Measurements from ENCODE around the gene ARHGAP5.
"Not testable (repeated sequence)": the region's sequence is repeated elsewhere in the genome, so short reads cannot be mapped to it uniquely, and the experiment has no call there.

The ARHGAP5 gene

DNA sequence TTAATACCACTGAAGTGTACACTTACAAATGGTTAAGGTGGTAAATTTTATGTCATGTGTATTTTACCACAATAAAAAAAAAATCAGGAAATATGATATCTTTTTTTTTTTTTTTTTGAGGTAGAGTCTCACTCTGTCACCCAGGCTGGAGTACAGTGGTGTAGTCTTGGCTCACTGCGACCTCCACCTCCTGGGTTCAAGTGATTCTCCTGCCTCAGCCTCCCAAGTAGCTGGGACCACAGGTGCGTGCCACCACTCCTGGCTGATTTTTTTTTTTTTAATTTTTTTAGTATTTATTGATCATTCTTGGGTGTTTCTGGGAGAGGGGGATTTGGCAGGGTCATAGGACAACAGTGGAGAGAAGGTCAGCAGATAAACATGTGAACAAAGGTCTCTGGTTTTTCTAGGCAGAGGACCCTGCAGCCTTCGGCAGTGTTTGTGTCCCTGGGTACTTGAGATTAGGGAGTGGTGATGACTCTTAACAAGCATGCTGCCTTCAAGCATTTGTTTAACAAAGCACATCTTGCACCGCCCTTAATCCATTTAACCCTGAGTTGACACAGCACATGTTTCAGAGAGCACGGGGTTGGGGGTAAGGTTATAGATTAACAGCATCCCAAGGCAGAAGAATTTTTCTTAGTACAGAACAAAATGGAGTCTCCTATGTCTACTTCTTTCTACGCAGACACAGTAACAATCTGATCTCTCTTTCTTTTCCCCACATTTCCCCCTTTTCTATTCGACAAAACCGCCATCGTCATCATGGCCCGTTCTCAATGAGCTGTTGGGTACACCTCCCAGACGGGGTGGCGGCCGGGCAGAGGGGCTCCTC is 50.0 kb downstream of the ARHGAP5 start:
- DNase-seq = not testable (repeated sequence)

DNA sequence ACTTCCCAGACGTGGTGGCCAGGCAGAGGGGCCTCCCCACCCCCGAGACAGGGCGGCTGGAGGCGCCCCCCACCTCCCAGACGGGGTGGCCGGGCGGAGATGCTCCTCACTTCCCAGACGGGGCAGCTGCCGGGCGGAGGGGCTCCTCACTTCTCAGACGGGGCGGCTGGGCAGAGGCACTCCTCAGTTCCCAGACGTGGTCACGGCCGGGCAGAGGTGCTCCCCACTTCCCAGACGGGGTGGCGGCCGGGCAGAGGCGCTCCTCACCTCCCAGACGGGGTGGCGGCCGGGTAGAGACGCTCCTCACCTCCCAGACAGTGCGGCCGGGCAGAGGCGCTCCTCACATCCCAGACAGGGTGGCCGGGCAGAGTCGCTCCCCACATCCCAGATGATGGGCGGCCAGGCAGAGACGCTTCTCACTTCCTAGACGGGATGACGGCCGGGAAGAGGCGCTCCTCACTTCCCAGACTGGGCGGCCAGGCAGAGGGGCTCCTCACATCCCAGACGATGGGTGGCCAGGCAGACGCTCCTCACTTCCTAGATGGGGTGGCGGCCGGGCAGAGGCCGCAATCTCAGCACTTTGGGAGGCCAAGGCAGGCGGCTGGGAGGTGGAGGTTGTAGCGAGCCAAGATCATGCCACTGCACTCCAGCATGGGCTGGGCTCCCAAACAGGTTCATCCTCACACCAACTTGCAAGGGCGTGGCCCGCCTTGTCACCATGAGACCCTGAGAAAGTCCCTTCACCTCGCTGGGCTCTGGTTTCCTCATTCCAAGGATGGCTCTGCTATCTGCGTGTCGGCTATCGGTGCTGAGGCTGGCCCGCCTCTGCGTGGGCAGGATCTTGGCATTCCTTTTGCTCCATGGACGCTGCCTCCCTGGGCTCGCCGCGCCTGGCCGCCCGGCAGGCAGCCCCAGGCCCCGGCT is 50.9 kb downstream of the ARHGAP5 start:
- not testable (repeated sequence) for DNase-seq

DNA sequence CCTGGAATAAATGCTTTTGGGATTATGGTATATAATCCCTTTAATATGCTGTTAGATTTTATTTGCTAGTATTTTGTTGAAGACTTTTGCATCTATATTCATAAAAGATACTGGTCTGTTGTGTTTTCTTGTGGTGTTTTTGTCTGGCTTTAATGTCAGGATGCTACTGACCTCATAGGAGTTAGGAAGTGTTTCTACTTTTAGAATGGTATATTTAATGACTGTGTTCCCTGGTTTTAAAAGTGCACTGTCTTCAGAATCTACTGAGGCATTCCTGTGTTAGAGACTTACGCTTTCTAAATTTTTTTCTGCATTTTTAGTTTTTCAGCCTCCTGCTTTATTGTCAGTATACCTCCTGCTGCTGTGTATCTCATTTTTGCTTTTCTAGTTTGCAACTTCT is 51.6 kb downstream of the ARHGAP5 start:
- DNase-seq = no peak

DNA sequence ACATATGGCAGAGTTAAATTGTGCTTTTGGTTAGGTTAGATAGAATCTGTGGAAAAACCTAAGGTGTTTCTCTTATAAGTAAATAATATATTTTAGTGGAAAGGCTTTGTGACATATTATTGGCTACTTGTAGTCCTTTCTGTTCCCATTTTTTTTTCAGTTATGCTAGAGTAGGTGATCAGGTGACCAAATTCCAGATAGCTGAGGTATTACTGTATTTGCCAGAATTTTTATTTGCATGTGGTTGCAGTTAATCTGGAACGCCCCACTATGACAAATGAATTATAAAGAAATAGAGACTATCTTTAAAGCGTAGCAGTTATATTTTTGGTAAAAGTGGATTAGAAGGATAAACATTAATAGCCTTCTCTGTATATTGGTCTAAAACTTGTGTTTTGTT is 52.0 kb downstream of the ARHGAP5 start:
- DNase-seq = no peak

DNA sequence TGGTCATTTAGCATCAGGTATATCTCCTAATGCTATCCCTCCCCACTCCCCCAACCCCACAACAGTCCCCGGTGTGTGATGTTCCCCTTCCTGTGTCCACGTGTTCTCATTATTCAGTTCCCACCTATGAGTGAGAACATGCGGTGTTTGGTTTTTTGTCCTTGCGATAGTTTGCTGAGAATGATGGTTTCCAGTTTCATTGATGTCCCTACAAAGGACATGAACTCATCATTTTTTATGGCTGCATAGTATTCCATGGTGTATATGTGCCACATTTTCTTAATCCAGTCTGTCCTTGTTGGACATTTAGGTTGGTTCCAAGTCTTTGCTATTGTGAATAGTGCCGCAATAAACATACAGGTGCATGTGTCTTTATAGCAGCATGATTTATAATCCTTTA is 54.6 kb downstream of the ARHGAP5 start:
- DNase-seq = not testable (repeated sequence)

DNA sequence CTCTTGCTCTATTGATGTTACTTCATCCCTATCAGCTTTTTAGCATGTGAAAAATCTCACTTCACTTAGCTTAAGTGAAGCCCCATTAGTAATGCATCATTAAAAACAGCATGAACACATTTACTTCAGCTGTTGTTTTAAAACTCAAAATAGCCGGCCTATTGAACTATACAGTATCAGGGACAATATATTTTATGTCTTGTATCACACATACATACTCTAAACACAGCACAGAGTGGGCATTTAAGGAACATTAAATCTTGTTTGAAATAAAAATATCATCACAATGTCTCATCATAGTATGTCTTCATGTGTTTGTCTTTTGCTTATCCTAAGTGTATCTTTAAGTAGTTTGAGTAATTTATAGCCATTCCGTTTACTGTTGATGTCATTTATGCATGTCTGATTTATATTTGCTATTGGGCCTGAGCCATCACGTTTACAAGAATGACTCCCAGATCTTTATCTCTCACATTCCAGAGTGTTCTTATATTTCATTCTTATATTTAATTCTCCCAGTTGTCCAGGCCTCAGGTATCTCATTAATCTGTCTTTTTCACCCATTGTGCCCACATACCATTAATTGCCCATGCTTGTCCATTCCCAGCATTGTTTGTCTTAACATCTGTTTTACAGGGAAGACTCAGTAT is 57.5 kb downstream of the ARHGAP5 start:
- no peak for DNase-seq

DNA sequence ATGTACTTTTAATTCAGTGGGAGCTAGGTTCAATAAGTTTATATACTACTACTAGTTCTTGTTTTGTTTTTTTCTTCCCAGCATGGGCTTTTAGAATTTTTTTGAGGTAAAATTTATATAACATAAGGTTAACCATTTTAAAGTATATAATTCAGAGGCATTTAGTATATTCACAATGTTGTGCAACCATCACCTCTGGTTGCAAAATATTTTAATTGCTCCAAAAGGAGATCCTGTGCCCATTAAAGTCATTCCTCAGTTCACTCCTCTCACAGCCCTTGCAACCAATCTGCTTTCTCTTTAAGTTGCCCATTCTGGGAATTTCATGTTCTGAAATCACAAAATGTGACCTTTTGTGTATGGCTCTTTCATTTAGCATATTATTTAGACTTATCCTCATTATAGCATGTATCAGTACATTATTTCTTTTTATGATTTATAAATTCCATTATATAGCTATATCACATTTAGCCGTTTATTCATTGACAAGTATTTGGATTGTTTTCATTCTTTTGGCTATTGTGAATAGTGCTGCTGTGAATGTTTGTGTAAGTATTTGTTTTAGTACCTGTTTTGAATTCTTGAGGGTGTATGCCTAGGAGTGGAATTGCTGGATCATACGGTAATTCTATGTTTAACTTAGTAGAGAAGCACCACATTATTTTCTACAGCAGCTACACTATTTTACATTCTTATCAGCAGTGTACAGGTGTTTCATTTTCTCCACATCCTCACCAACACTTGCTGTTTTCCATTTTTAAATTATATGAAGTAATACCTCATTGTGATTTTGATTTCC is 59.1 kb downstream of the ARHGAP5 start:
- no peak for DNase-seq

DNA sequence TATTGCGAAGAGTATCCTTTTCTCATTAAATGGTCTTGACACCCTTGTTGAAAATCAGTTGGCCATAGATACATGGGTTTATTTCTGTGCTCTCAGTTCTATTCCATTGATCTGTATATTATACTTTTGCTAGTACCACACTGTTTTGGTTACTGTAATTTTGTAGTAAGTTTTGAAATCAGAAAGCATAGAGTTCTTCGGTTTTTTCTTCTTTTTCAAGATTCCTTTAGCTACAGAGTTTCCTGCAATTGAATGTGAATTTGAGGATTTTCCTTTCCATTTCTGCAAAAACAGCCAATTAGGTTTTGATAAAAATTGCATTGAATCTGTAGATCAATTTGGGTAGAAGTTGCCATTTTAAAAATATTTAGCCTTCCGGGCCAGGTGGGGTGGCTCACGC is 60.2 kb downstream of the ARHGAP5 start:
- DNase-seq = no peak

DNA sequence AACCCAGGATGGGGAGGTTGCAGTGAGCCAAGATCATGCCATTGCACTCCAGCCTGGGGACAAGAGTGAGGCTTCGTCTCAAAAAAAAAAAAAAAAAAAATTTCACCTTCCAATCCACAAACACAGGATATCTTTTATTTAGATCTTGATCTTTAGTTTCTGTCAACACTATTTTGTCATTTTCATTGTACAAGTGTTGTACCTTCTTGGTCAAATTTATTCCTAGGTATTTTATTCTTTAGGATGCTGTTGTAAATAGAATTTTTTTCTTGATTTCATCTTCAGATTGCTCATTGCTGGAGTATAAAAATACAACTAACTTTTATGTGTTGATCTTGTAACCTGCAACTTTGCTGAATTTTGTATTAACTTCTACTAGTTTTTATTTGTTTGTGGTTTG is 60.8 kb downstream of the ARHGAP5 start:
- DNase-seq = no peak

DNA sequence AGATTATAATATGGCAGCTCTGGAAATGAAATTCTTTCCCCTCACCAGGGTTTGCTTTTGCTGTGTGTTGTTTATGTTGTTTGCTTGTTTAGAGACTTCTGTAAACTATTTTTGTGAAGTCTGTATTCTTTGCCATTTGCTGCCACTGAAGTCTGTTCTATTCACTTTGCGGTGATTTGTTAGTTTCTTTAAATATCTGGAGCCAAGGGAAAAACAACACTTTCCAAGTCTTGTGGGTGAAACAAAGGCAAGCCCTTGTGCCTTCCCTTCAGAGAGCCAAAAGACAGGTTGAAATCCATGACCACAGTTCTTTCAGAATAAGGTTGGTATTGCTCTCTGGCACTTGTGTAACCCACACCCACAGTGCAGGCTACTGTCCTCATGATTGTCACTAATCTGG is 65.2 kb downstream of the ARHGAP5 start:
- DNase-seq = no peak

DNA sequence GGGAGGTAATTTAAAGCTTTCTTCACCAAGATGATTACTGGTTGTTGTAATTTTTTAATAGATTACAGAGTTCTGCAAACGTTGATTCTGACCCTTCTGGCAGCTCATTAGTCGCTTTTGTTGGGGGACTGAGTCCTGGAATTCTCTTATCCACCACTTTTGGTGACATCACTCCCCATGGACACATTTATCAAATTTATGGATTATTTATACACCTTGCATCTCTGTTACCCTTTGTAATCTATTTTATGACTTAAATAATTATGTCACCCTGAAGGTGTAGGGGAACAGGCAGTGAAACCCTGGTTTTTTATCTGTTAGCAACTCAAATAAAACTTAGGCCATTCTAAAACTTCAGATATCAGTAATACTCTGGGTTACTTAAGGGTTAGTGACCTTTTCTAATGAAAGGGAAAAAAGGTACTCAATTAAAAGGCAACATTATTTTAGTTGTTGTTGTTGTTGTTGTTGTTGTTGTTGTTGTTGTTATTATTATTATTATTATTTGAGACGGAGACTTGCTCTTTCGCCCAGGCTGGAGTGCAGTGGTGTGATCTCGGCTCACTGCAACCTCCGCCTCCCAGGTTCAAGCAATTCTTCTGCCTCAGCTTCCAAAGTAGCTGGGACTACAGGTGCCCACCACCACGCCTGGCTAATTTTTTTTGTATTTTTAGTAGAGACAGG is 65.8 kb downstream of the ARHGAP5 start:
- no peak for DNase-seq

DNA sequence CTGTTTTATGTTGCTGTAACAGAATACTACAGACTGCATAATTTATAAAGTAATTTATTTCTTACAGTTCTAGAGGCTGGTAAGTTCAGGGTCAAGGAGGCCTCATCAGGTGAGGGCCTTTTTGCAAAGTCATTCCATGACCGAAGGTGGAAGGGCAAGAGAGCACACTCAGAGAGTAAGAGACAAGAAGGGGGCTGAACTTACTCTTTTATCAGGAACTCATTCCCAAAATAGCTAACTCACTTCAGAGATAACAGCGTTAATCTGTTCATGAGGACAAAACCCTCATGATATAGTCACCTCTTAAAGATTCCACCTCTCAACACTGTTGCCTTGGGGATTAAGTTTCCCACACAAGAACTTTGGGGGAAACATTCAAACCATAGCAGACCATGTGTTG is 73.3 kb downstream of the ARHGAP5 start:
- DNase-seq = no peak

DNA sequence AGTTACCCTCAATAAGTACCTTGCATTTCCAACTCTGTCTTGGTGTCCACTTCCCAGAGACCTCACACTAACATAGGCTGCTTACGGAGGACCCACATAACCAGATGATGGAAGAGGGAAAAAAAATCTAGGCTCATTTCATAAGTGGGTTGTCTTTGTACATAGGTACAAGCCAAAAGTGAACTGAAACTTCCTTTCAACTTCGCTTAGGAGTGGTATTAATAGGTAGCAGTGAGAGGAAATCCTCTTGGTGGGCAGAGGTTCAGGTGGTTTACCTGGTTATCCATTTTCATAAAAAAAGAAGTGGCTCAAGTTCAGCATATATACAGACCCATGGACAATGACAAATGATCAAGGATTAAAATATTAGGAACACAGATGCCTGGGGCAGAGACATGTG is 88.9 kb downstream of the ARHGAP5 start:
- no peak for DNase-seq

DNA sequence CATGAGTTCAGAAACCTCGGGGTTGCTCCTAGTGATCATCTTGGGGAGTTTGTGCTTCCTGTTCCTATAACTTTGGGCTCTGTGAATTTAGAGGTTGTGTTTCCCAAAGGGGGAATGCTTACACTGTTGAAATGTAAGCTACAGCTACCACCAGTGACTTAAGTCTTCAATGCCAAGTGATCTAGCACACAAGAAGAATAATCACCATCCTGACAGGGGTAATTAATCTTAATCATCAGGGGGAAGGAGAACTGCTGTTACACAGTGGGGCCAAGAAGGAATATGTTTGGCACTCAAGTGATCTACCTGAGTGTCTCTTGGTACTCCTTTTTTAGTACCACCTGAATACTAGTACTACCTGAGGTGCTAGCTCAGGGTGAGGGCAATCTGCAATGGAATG is 89.8 kb downstream of the ARHGAP5 start:
- no peak for DNase-seq

DNA sequence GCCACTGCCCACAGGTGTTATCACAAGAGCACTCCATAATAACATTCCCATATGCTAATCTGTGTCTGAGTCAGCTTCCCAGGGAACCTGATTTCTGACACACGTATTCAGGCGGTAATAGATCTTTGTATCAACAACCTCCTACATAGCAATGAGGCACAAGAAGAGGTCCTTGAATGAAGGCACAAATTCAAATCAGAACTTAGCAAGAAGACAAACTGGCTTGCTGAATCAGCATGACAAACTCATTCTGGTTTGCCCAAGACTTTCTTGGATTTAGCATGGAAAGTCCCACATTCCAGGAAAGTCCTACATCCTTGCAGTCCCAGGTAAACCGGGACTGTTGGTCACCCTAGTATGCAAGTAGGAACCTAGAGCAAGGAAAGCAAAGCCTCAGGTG is 90.8 kb downstream of the ARHGAP5 start:
- no peak for DNase-seq

DNA sequence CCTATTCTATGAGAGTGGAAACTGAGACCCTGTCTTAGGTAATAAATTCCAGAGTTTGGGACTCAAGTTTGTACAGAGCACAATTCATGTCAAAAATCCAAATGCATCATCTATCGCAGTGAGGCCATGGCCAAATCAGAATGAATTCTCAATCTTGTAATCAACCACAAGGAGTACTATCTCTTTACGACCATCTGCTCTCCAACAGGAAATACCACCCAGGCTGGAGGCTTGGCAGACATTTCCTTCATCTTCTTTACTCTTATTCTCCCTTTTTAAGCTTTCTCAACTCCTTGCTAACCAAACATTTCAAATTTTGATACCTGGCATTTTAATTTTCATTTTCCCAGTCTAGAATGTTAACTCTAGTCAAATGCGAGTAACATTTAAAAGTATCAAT is 92.1 kb downstream of the ARHGAP5 start:
- no peak for DNase-seq

DNA sequence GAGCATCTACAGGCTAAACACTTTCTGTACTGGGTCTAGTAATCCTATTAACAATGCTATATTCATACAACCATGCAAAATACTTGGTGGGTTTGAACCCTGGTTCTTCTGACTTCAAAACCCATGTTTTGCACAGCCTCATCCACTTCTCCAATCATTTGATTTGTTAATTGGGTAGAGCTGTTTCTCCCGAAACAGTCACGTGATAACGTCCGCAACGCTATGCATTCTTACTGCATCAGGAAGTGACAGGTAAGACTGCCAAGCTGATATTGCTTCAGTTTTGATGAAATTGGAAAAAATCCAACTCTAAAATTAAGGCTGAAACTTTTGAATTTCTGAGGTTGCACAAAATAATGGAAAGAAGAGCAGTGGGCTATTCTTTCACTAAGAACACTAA is 94.4 kb downstream of the ARHGAP5 start:
- no peak for DNase-seq

DNA sequence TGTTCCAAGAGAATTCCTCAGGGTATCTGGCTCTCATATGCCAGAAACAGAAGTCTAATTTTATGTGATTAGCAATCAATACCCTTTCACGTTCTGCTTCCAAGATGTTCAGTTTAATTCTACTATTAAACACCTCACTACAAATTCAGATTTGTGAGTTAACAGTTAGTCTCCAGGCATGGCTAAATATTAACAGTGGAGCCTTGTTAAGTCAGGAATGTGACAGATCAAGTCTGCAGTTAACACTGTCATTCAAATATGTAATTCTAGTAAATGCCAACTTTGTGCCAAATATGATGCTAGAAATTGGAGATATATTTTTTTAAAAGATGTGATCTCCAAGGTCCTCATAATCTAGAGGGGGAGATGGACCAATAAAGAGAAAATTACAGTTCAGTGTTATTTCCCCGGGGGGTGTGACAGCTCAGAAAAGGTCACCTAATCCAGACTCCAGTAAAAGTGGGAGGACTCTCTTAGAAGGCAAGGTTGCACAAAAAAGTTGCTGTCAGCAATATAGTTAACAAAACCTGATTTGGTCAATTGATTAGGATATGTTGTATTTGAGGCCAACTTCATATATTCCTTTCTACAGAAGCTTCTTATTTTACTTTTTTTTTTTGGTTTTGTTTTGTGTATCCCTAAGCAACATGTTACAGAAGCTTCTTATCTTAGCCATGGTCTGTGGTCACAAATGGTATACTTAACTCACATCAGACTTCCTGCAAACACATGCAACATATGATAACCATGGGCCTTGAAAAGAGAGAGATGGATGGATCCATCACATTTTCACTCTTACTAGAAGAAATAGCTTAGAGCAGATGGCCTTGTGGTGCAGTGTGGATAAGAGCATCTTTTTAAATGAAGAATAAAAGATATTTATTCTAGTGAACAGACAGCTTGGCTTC is 106.3 kb downstream of the ARHGAP5 start:
- no peak for DNase-seq

DNA sequence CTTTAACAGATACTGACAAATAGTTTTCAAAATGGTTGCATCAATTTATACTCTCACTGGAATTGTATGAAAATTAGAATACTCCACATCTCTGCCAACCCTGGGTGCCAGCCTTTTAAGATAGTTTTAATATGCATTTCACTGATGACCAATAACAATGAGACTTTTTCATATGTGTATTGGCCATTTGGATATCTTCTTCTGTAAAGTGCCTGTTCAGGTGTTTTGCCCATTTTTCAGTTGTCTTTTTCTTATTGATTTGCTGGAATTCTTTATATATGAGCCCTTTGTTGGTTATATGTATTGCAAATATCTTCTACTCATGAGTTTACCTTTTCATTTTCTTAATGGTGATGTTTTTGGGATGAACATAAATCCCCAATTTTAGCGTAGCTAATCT is 108.0 kb downstream of the ARHGAP5 start:
- no peak for DNase-seq

DNA sequence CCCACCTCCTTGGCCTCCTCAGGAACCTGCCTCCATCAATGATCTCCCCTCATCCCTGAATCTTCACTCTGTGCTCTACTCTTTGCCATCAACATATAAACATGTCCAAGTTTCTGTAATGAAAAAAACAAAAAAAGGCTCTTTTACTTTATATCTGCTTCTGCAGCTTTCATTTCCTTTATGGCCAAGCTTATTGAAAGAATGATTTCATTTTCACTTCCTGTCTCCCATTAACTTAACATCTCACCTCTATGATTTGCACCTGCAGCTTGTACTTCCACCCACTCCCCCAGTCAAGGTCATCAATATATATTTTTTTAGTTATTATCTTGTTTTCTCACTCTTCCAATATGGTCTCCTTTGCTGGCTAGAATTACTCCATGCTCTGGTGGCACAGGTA is 109.1 kb downstream of the ARHGAP5 start:
- DNase-seq = no peak

DNA sequence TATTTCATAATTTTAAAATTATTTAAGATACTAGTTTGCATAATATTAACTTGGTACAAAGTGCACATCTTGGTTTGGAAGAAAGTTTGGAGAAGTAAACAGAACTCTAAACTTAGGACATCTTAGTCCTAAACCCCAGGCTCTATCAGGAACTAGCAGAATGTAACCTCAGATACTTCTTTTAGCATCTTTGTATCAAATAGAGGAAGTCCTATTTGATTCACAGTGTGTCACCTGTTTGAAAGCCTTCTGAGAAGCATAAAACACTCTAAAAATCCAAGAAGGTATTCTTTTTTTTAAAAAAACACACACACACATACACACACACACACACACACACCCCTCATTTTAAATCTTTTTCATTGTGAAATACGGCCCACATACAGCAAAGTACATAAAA is 112.7 kb downstream of the ARHGAP5 start:
- DNase-seq = no peak

All from right forelimb (tissue), 1 donor.